GM06990 (cell line): ENCODE data around the gene PHF12.

ENCODE experiments used
- DNase-seq: peaks from one replicate; pipeline ENCODE4 v3.0.0-alpha.2; 2011; ENCODE audit not compliant: insufficient read length; ENCODE audit errors: extremely low read depth
- H3K27me3 ChIP-seq: replicated peaks from 2 replicates; pipeline ENCODE4 v1.6.0; 2011; ENCODE audit warnings: low read length; ENCODE audit not compliant: control insufficient read depth, insufficient read depth
- H3K36me3 ChIP-seq: 2 replicates; pipeline ENCODE4 v1.5.1; 2011; ENCODE audit warnings: low read length; ENCODE audit not compliant: control insufficient read depth, insufficient read depth
- H3K4me3 ChIP-seq: replicated peaks from 2 replicates; pipeline ENCODE4 v1.5.1; 2011; ENCODE audit warnings: low read depth, mild to moderate bottlenecking, control low read depth, low read length
- CTCF ChIP-seq: IDR thresholded peaks from 2 replicates; pipeline ENCODE4 v1.5.1; 2011; ENCODE audit warnings: low read length, control low read depth, mild to moderate bottlenecking, inconsistent platforms; ENCODE audit not compliant: insufficient read depth, poor library complexity, severe bottlenecking

Gene PHF12

GRCh38 chr17:28926366-28926765 is 25.0 kb downstream of the PHF12 start:
- DNase-seq, result no peak
- Histone ChIP-seq H3K4me3 (no peak overlapping the region), H3K36me3 (peaks cover 16% of the 10 kb centered on the region), H3K27me3 (no peaks in the 10 kb centered on the region)
- TF ChIP-seq CTCF, result no peak

- H3K27me3 ChIP-seq, result no peaks in the 10 kb centered on the region
- no peak overlapping the region for H3K4me3 ChIP-seq
- no peak for TF ChIP-seq CTCF
- DNase-seq, result no peak
- peaks cover 19% of the 10 kb centered on the region for H3K36me3 ChIP-seq
These were observed 25.4 kb downstream of the PHF12 start for GRCh38 chr17:28925912-28926365.

GRCh38 chr17:28920201-28920600 is 31.1 kb downstream of the PHF12 start:
- H3K27me3 ChIP-seq, result no peaks in the 10 kb centered on the region
- DNase-seq, result no peak
- peaks cover 41% of the 10 kb centered on the region for H3K36me3 ChIP-seq
- TF ChIP-seq CTCF, result no peak
- H3K4me3 ChIP-seq, result no peak overlapping the region

GRCh38 chr17:28918295-28918694 is 33.0 kb downstream of the PHF12 start:
- Histone ChIP-seq H3K4me3 (no peak overlapping the region), H3K36me3 (peaks cover 47% of the 10 kb centered on the region), H3K27me3 (no peaks in the 10 kb centered on the region)
- no peak for DNase-seq
- TF ChIP-seq CTCF, result no peak

- DNase-seq, result no peak
- peaks cover 53% of the 10 kb centered on the region for H3K36me3 ChIP-seq
- no peak overlapping the region for H3K4me3 ChIP-seq
- TF ChIP-seq CTCF, result no peak
- H3K27me3 ChIP-seq, result no peaks in the 10 kb centered on the region
These were observed 33.9 kb downstream of the PHF12 start for GRCh38 chr17:28917465-28917864.

GRCh38 chr17:28917029-28917428 is 34.3 kb downstream of the PHF12 start:
- H3K4me3 ChIP-seq, result no peak overlapping the region
- H3K36me3 ChIP-seq, result peaks cover 55% of the 10 kb centered on the region
- H3K27me3 ChIP-seq, result no peaks in the 10 kb centered on the region
- no peak for TF ChIP-seq CTCF
- DNase-seq, result no peak
